ENCODE measurements around the gene SLC4A4.

SLC4A4 gene

GRCh38 chr4:71486550-71487343 is 147.9 kb downstream of the SLC4A4 start:
- Mint-ChIP-seq H3K27me3 (peaks cover 2% of the 10 kb centered on the region), H3K4me1 (no peaks in the 10 kb centered on the region), H3K9me3 (no peaks in the 10 kb centered on the region), H3K36me3 (no peaks in the 10 kb centered on the region), H3K4me3 (no peak overlapping the region), H3K27ac (no peak overlapping the region)
- DNase-seq (ENCODE audit: low spot score in 2 of 2): no peak
- ATAC-seq (ENCODE audit: low read depth): no peak

GRCh38 chr4:71487344-71487920 is 148.6 kb downstream of the SLC4A4 start:
- Mint-ChIP-seq H3K4me3 (no peak overlapping the region), H3K36me3 (no peaks in the 10 kb centered on the region), H3K27me3 (peaks cover 2% of the 10 kb centered on the region), H3K4me1 (no peaks in the 10 kb centered on the region), H3K9me3 (no peaks in the 10 kb centered on the region), H3K27ac (no peak overlapping the region)
- no peak for DNase-seq (ENCODE audit: low spot score in 2 of 2)
- ATAC-seq (ENCODE audit: low read depth): no peak

GRCh38 chr4:71494539-71494938 is 155.7 kb downstream of the SLC4A4 start:
- no peaks in the 10 kb centered on the region for H3K4me1 Mint-ChIP-seq
- no peaks in the 10 kb centered on the region for H3K9me3 Mint-ChIP-seq
- H3K36me3 Mint-ChIP-seq: no peaks in the 10 kb centered on the region
- H3K27me3 Mint-ChIP-seq: no peaks in the 10 kb centered on the region
- H3K27ac Mint-ChIP-seq: no peak overlapping the region
- H3K4me3 Mint-ChIP-seq: no peak overlapping the region
- ATAC-seq (ENCODE audit: low read depth) (no peak), DNase-seq (ENCODE audit: low spot score in 2 of 2) (no peak)

- ATAC-seq (ENCODE audit: low read depth) (no peak), DNase-seq (ENCODE audit: low spot score in 2 of 2) (no peak)
- Mint-ChIP-seq H3K27me3 (no peaks in the 10 kb centered on the region), H3K4me3 (no peak overlapping the region), H3K4me1 (no peaks in the 10 kb centered on the region), H3K27ac (no peak overlapping the region), H3K9me3 (no peaks in the 10 kb centered on the region), H3K36me3 (no peaks in the 10 kb centered on the region)
These were observed 156.6 kb downstream of the SLC4A4 start for GRCh38 chr4:71495454-71495853.

- no peaks in the 10 kb centered on the region for H3K4me1 Mint-ChIP-seq
- H3K27ac Mint-ChIP-seq: no peak overlapping the region
- DNase-seq (ENCODE audit: low spot score in 2 of 2) (no peak), ATAC-seq (ENCODE audit: low read depth) (no peak)
- no peaks in the 10 kb centered on the region for H3K9me3 Mint-ChIP-seq
- no peaks in the 10 kb centered on the region for H3K36me3 Mint-ChIP-seq
- no peak overlapping the region for H3K4me3 Mint-ChIP-seq
- no peaks in the 10 kb centered on the region for H3K27me3 Mint-ChIP-seq
These were observed 158.3 kb downstream of the SLC4A4 start for GRCh38 chr4:71497078-71497477.

GRCh38 chr4:71498002-71498401 is 159.2 kb downstream of the SLC4A4 start:
- H3K9me3 Mint-ChIP-seq: peaks cover 2% of the 10 kb centered on the region

GRCh38 chr4:71498625-71499024 is 159.8 kb downstream of the SLC4A4 start:
- H3K4me3 Mint-ChIP-seq: no peak overlapping the region
- no peak for ATAC-seq (ENCODE audit: low read depth)
- peaks cover 2% of the 10 kb centered on the region for H3K9me3 Mint-ChIP-seq
- no peak overlapping the region for H3K27ac Mint-ChIP-seq
- no peaks in the 10 kb centered on the region for H3K36me3 Mint-ChIP-seq
- H3K27me3 Mint-ChIP-seq: no peaks in the 10 kb centered on the region
- H3K4me1 Mint-ChIP-seq: no peaks in the 10 kb centered on the region
- DNase-seq (ENCODE audit: low spot score in 2 of 2): no peak

More at GRCh38 chr4:71498002-71498401, 159.2 kb downstream of the SLC4A4 start:
- no peaks in the 10 kb centered on the region for H3K27me3 Mint-ChIP-seq
- H3K36me3 Mint-ChIP-seq: no peaks in the 10 kb centered on the region
- H3K4me1 Mint-ChIP-seq: no peaks in the 10 kb centered on the region
- H3K27ac Mint-ChIP-seq: no peak overlapping the region
- ATAC-seq (ENCODE audit: low read depth) (no peak), DNase-seq (ENCODE audit: low spot score in 2 of 2) (no peak)
- no peak overlapping the region for H3K4me3 Mint-ChIP-seq

- Mint-ChIP-seq H3K4me3 (no peak overlapping the region), H3K9me3 (peaks cover 2% of the 10 kb centered on the region), H3K36me3 (no peaks in the 10 kb centered on the region), H3K27me3 (no peaks in the 10 kb centered on the region), H3K4me1 (no peaks in the 10 kb centered on the region), H3K27ac (no peak overlapping the region)
- ATAC-seq (ENCODE audit: low read depth): no peak
- DNase-seq (ENCODE audit: low spot score in 2 of 2): no peak
These were observed 163.2 kb downstream of the SLC4A4 start for GRCh38 chr4:71501992-71502391.

GRCh38 chr4:71518283-71518989 is 179.6 kb downstream of the SLC4A4 start:
- Mint-ChIP-seq H3K27me3 (no peaks in the 10 kb centered on the region), H3K27ac (no peak overlapping the region), H3K4me3 (no peak overlapping the region), H3K9me3 (peaks cover 6% of the 10 kb centered on the region), H3K4me1 (no peaks in the 10 kb centered on the region), H3K36me3 (no peaks in the 10 kb centered on the region)
- no peak for DNase-seq (ENCODE audit: low spot score in 2 of 2)
- no peak for ATAC-seq (ENCODE audit: low read depth)

GRCh38 chr4:71520308-71520707 is 181.5 kb downstream of the SLC4A4 start:
- H3K9me3 Mint-ChIP-seq: peaks cover 5% of the 10 kb centered on the region
- no peaks in the 10 kb centered on the region for H3K4me1 Mint-ChIP-seq
- H3K27ac Mint-ChIP-seq: no peak overlapping the region

GRCh38 chr4:71520850-71521249 is 182.0 kb downstream of the SLC4A4 start:
- peaks cover 5% of the 10 kb centered on the region for H3K9me3 Mint-ChIP-seq
- H3K4me1 Mint-ChIP-seq: no peaks in the 10 kb centered on the region
- H3K27ac Mint-ChIP-seq: no peak overlapping the region
- H3K27me3 Mint-ChIP-seq: no peaks in the 10 kb centered on the region
- H3K4me3 Mint-ChIP-seq: no peak overlapping the region
- no peaks in the 10 kb centered on the region for H3K36me3 Mint-ChIP-seq
- DNase-seq (ENCODE audit: low spot score in 2 of 2) (no peak), ATAC-seq (ENCODE audit: low read depth) (no peak)

More at GRCh38 chr4:71520308-71520707, 181.5 kb downstream of the SLC4A4 start:
- ATAC-seq (ENCODE audit: low read depth) (no peak), DNase-seq (ENCODE audit: low spot score in 2 of 2) (no peak)
- Mint-ChIP-seq H3K27me3 (no peaks in the 10 kb centered on the region), H3K4me3 (no peak overlapping the region), H3K36me3 (no peaks in the 10 kb centered on the region)

- no peak overlapping the region for H3K27ac Mint-ChIP-seq
- H3K36me3 Mint-ChIP-seq: no peaks in the 10 kb centered on the region
- DNase-seq (ENCODE audit: low spot score in 2 of 2): no peak
- H3K9me3 Mint-ChIP-seq: no peaks in the 10 kb centered on the region
- H3K4me3 Mint-ChIP-seq: no peak overlapping the region
- H3K27me3 Mint-ChIP-seq: peaks cover 2% of the 10 kb centered on the region
- no peaks in the 10 kb centered on the region for H3K4me1 Mint-ChIP-seq
- ATAC-seq (ENCODE audit: low read depth): no peak
These were observed 185.9 kb downstream of the SLC4A4 start for GRCh38 chr4:71524756-71525155.

GRCh38 chr4:71526637-71527406 is 188.0 kb downstream of the SLC4A4 start:
- H3K27me3 Mint-ChIP-seq: peaks cover 2% of the 10 kb centered on the region
- no peak overlapping the region for H3K4me3 Mint-ChIP-seq
- H3K9me3 Mint-ChIP-seq: no peaks in the 10 kb centered on the region
- ATAC-seq (ENCODE audit: low read depth) (no peak), DNase-seq (ENCODE audit: low spot score in 2 of 2) (no peak)
- H3K27ac Mint-ChIP-seq: no peak overlapping the region
- no peaks in the 10 kb centered on the region for H3K4me1 Mint-ChIP-seq
- no peaks in the 10 kb centered on the region for H3K36me3 Mint-ChIP-seq

GRCh38 chr4:71532407-71532806 is 193.6 kb downstream of the SLC4A4 start:
- DNase-seq (ENCODE audit: low spot score in 2 of 2) (no peak), ATAC-seq (ENCODE audit: low read depth) (no peak)
- Mint-ChIP-seq H3K4me1 (no peaks in the 10 kb centered on the region), H3K27ac (no peak overlapping the region), H3K9me3 (no peaks in the 10 kb centered on the region), H3K4me3 (no peak overlapping the region), H3K27me3 (no peaks in the 10 kb centered on the region), H3K36me3 (no peaks in the 10 kb centered on the region)
